ENCODE measurements around the gene CMIP. TPM values are rescaled to one million over a fixed set of nuclear protein-coding genes. Genes with fewer than 3 reads are reported as not detected.

Gene CMIP
- total RNA-seq, 4 donors from 2014 or later: 44.6 to 152 (median 76.5) TPM

DNA sequence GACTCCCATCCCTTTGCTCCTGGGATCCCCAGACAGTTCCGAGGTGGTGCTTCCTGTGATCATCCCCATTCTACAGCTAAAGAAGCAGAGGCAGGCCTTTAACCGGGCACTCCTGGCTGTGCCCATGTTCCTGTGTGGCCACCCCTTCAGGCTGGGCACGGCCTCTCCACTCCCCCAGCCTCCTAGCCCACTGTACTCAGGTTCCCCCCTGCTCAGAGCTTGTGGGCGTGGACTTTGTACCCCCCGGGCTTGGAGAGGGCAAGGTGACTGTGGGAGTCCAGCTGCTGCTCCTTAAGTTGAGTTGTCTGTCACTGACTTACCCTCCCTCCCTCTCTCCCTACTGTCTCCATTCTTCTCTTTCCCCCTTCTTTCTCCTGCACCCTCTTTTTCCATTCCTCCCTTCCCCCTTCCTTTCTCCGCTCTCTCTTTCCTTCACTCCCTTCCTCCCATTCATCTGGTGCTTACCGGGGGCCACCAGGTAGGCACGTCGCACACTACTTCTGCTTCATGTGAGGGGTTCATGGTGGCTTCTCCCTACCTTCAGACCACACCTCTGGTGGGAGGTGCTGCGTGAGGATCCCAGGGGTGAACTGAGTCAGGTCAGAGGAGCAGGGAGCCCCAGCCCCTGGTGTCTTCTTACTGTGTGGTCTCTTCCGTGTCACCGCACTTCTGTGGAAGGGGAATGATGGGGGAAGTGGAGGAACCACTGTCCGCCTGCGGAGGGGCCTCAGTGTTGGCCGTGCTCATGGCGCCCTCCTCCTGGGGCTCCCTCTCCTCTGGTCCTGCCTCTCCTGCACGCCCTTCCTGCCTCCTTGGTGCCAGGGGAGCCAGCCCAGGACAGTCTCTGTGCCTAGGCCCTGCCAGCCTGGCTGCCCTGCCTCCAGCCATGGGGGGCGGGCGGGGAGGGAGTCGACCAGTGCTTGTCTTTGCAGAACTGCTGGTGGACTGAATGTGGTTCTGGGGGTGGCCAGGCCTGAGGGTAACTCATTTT, 29.7 kb downstream of the CMIP start:
- H3K4me1 ChIP-seq: peaks cover 6 to 62% (median 46%) of the 10 kb centered on the region in 4 donors
- H3K36me3 ChIP-seq: no peaks in the 10 kb centered on the region
- no peak for TF ChIP-seq POLR2A (IDR thresholded peaks at IDR 0.05)
- TF ChIP-seq, protein P1, sequence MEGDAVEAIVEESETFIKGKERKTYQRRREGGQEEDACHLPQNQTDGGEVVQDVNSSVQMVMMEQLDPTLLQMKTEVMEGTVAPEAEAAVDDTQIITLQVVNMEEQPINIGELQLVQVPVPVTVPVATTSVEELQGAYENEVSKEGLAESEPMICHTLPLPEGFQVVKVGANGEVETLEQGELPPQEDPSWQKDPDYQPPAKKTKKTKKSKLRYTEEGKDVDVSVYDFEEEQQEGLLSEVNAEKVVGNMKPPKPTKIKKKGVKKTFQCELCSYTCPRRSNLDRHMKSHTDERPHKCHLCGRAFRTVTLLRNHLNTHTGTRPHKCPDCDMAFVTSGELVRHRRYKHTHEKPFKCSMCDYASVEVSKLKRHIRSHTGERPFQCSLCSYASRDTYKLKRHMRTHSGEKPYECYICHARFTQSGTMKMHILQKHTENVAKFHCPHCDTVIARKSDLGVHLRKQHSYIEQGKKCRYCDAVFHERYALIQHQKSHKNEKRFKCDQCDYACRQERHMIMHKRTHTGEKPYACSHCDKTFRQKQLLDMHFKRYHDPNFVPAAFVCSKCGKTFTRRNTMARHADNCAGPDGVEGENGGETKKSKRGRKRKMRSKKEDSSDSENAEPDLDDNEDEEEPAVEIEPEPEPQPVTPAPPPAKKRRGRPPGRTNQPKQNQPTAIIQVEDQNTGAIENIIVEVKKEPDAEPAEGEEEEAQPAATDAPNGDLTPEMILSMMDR (IDR thresholded peaks at IDR 0.05): no peak
- H3K9me3 ChIP-seq: no peaks in the 10 kb centered on the region
- H3K4me3 ChIP-seq: no peak overlapping the region
- H3K27me3 ChIP-seq: no peaks in the 10 kb centered on the region
- no peak for DNase-seq
- peak overlapping the region in 3 of 4 donors; percentile 33 to 73 (median 35) for H3K27ac ChIP-seq

DNA sequence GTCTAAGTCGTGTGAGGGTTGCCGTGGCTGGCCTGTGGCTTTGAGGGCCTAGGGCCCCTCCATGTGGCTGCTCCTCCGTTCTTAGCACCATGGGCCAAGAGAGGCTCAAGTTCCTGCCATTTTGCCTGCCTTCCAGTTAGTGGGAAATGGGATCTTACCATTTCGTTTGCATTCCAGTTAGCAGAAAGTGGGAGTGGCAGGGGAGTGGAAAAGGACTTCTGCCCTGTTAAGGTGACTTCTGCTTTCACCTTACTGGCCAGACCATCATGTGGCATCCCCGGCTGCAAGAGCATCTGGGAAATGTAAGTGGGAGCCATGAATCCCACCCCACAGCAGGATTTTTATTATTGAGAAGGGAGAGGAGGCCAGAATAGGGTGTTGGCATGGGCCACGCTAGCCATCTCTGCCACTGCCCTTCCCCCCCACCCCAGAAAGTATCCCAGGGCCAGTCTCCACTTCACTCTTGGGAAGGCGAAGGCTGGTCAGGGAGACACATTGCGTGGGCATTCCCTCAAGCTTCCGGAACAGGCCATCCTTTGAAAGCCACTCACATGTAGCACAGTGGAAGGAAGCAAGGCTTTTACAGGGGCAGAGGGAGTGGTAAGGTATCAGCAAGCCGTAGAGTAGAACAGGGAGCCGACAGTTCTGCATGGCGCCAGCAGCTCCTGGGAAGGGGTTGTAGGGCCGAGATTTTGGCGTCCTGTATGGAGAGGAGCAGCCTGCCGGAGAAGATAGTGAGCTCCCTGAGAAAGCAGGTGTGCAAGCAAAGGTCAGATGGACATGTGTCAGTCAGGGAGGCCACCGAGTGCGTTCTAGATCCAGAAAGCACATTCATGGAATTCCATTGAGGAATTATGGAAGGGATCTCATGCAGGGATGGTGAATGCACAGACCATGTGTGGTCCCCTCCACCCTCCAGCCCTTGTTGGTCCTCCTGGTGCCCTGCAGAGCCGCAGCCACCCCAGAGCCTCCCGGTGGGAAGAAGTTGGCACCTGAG, 33.4 kb downstream of the CMIP start:
- Histone ChIP-seq H3K36me3 (no peaks in the 10 kb centered on the region), H3K27me3 (no peaks in the 10 kb centered on the region), H3K4me1 (peaks cover 6 to 72% (median 53%) of the 10 kb centered on the region in 4 donors), H3K9me3 (no peaks in the 10 kb centered on the region), H3K4me3 (peak overlapping the region in 1 of 4 donors; percentile 34), H3K27ac (peak overlapping the region; percentile 48 to 86 (median 68))
- DNase-seq: no peak
- TF ChIP-seq POLR2A (IDR thresholded peaks at IDR 0.05): no peak
- TF ChIP-seq, protein P1 (IDR thresholded peaks at IDR 0.05): no peak

DNA sequence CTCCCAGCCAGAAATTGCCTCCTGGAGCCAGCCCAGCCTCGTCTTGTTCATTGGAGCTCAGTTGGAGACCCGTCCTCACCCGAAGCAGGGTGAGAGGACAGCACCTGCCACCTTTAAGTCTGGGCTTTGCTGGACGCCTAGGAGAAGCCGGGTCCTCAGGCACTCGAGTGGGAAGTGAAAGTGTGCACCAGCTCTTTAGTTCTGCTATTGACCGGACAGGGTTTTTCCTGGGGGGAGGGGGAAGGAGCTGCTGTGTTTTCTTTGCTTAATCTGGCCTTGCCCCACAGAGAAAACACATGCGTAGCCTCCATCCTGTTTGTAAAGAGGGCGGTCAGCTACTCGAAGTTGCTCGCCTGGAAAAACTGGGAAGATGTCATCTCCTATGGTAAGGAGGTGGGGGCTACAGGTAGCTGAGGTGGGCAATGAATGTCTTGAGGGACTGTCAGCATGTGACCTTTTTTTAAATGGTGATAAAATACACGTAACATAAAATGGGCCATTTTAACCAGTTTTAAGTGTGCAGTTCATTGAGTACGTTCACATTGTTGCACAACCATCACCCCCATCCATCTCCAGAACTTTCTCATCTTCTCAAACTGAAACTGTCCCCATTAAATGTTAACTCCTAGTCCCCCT, 34.4 kb downstream of the CMIP start:
- Histone ChIP-seq H3K9me3 (no peaks in the 10 kb centered on the region), H3K4me1 (peaks cover 4 to 72% (median 49%) of the 10 kb centered on the region in 4 donors), H3K4me3 (peak overlapping the region in 1 of 4 donors; percentile 34), H3K27me3 (no peaks in the 10 kb centered on the region), H3K27ac (peak overlapping the region; percentile 48 to 86 (median 68)), H3K36me3 (no peaks in the 10 kb centered on the region)
- TF ChIP-seq POLR2A (IDR thresholded peaks at IDR 0.05): no peak
- TF ChIP-seq, protein P1 (IDR thresholded peaks at IDR 0.05): no peak
- DNase-seq: peak in 2 of 3 donors; percentile 87 to 92

DNA sequence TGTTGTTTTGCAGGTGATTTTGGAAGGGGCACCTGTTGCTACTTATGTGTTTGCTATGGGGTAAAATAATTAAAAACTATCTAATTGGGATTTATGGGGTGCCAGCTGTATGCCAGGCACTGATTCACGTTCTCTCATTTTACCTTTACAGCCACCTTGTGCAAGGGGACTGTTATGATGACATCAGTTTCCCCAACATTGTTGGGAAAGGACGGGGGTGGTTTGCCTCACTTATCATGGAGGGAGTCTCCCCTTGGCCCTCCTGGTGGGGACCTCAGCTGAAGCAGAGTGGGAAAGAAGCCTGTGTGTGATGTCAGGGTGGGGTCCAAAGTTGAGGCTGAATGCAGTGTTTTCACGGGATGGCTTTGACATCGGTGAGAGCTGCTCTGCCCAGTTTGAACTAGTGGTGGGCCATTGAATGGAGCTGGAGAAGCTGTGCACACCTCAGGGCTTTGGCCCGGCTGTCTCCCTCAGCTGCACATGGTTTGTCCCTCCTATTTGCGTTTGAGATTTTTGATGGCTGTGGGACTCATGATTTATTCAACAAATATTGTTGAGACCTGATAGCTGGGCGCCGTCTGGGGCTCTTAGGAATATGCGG, 36.1 kb downstream of the CMIP start:
- no peak for TF ChIP-seq POLR2A (IDR thresholded peaks at IDR 0.05)
- TF ChIP-seq, protein P1 (IDR thresholded peaks at IDR 0.05): no peak
- Histone ChIP-seq H3K4me1 (peaks cover 0 to 80% (median 47%) of the 10 kb centered on the region in 4 donors), H3K27ac (peak overlapping the region; percentile 61 to 86 (median 68)), H3K9me3 (no peaks in the 10 kb centered on the region), H3K4me3 (no peak overlapping the region), H3K36me3 (no peaks in the 10 kb centered on the region), H3K27me3 (no peaks in the 10 kb centered on the region)
- no peak for DNase-seq

Measured in Peyer's patch (tissue), 4 donors.